ENCODE results near the gene TBC1D9. TPM values are rescaled to one million over a fixed set of nuclear protein-coding genes. Genes with fewer than 3 reads are reported as not detected.

The TBC1D9 gene
- 15.7 TPM for total RNA-seq
- 10 to 100 TPM; 14.6 to 26.9 (median 18.6) TPM for polyA plus RNA-seq (ENCODE audit: insufficient read depth in 1 of 8, insufficient read length in 8 of 8, low replicate concordance in 1 of 8)
- long read RNA-seq, donor 1: 0 reads
- long read RNA-seq, donor 2, full-length matches to known transcripts: 1 of 1 reads
- long read RNA-seq, donor 2, partial matches to known transcripts: 0 of 1 reads
- long read RNA-seq, donor 2, other reads (novel, unspliced or antisense): 0 of 1 reads
- long read RNA-seq, donor 3: 0 reads
- long read RNA-seq, donor 4, full-length matches to known transcripts: 2 of 2 reads
- long read RNA-seq, donor 4, partial matches to known transcripts: 0 of 2 reads
- long read RNA-seq, donor 4, other reads (novel, unspliced or antisense): 0 of 2 reads
- long read RNA-seq, donor 5, partial matches to known transcripts: 8 of 8 reads
- long read RNA-seq, donor 5, other reads (novel, unspliced or antisense): 0 of 8 reads
- long read RNA-seq, donor 6, full-length matches to known transcripts: 2 of 2 reads
- long read RNA-seq, donor 6, partial matches to known transcripts: 0 of 2 reads
- long read RNA-seq, donor 6, other reads (novel, unspliced or antisense): 0 of 2 reads
- long read RNA-seq, donor 7, full-length matches to known transcripts: 2 of 2 reads
- long read RNA-seq, donor 7, partial matches to known transcripts: 0 of 2 reads
- long read RNA-seq, donor 7, other reads (novel, unspliced or antisense): 0 of 2 reads
- long read RNA-seq, donor 8, full-length matches to known transcripts: 1 of 1 reads
- long read RNA-seq, donor 8, partial matches to known transcripts: 0 of 1 reads
- long read RNA-seq, donor 8, other reads (novel, unspliced or antisense): 0 of 1 reads
- long read RNA-seq, donor 9: 0 reads
- long read RNA-seq, donor 10: 0 reads
- long read RNA-seq, donor 11: 0 reads

GRCh38 chr4:140756319-140757231 is at the start of gene TBC1D9:
Gene TBC1D9, minus strand, starts transcription at chr4:140756385. Its CDS starts 340 bp downstream, at chr4:140756045.
- under 1% methylated on average over 65 of the region's 73 CpGs for WGBS (ENCODE audit: insufficient coverage)
- Histone ChIP-seq H3K4me3 (ENCODE audit: low read length) (peak within 1 kb of the TSS; percentile 76), H3K27ac (ENCODE audit: low read length) (peak within 1 kb of the TSS; percentile 99), H3K4me1 (ENCODE audit: control insufficient read depth, insufficient read depth, low read length) (peaks cover 9% of the 10 kb centered on the region), H3K27me3 (ENCODE audit: control insufficient read depth, insufficient read depth, low read length) (no peaks in the 10 kb centered on the region), H3K36me3 (ENCODE audit: control insufficient read depth, insufficient read depth, low read length) (no peaks in the 10 kb centered on the region), H3K9me3 (replicated peaks; ENCODE audit: control insufficient read depth, low read depth, low read length) (no peaks in the 10 kb centered on the region)
- DNase-seq: peak; percentile 94

DNA sequence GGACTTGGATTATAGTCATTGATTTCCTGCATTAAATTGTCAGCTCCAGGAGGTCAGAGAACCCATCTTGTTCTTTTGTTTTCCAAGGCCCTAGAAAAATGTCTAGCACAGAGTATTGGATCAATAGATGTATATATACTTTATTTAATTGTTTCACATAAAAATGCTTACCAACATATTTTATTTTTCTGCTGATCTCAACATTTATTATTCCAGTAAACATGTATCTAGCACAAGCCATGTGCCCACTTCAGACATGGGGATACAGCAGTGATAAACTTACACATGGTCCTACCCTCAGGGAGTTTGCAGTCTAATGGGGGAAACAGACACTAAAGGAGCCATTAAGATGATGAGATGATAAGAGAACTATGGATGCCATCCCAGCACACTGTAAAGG is 49.1 kb upstream of the TBC1D9 start:
- Histone ChIP-seq H3K4me3 (ENCODE audit: low read length) (no peak overlapping the region), H3K36me3 (ENCODE audit: control insufficient read depth, insufficient read depth, low read length) (no peaks in the 10 kb centered on the region), H3K27ac (ENCODE audit: low read length) (no peak overlapping the region), H3K9me3 (replicated peaks; ENCODE audit: control insufficient read depth, low read depth, low read length) (no peaks in the 10 kb centered on the region), H3K27me3 (ENCODE audit: control insufficient read depth, insufficient read depth, low read length) (no peaks in the 10 kb centered on the region), H3K4me1 (ENCODE audit: control insufficient read depth, insufficient read depth, low read length) (peaks cover 4% of the 10 kb centered on the region)
- DNase-seq: no peak

GRCh38 chr4:140802591-140802990 is 46.4 kb upstream of the TBC1D9 start:
- Histone ChIP-seq H3K4me1 (ENCODE audit: control insufficient read depth, insufficient read depth, low read length) (peaks cover 3% of the 10 kb centered on the region), H3K4me3 (ENCODE audit: low read length) (no peak overlapping the region), H3K27ac (ENCODE audit: low read length) (no peak overlapping the region), H3K9me3 (replicated peaks; ENCODE audit: control insufficient read depth, low read depth, low read length) (no peaks in the 10 kb centered on the region), H3K36me3 (ENCODE audit: control insufficient read depth, insufficient read depth, low read length) (no peaks in the 10 kb centered on the region), H3K27me3 (ENCODE audit: control insufficient read depth, insufficient read depth, low read length) (no peaks in the 10 kb centered on the region)
- WGBS (ENCODE audit: insufficient coverage): no CpG with 5 or more reads among the region's 5 CpGs
- no peak for DNase-seq

DNA sequence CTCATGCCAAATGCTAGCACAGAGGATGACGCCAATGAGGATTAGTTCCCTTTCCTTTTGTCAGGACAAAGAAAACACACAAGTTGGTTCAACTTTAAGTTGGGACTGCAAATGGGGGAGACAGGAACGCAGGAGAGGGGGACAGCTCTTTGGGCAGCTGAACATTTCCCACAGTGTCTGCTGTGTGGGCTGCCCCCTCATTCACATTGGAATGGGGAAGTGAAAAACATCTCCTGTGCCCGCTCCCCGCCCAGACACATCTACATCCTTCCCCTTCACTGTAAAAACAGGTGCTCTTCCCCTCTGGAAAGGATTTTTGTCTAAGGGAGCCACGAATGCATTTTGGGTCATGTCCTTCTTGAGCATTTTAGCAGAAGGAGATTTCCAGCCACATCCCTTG is 44.5 kb upstream of the TBC1D9 start:
- H3K27me3 ChIP-seq (ENCODE audit: control insufficient read depth, insufficient read depth, low read length): no peaks in the 10 kb centered on the region
- no CpG with 5 or more reads among the region's 5 CpGs for WGBS (ENCODE audit: insufficient coverage)
- H3K4me3 ChIP-seq (ENCODE audit: low read length): no peak overlapping the region
- DNase-seq: peak; percentile 48
- no peaks in the 10 kb centered on the region for H3K4me1 ChIP-seq (ENCODE audit: control insufficient read depth, insufficient read depth, low read length)
- H3K27ac ChIP-seq (ENCODE audit: low read length): no peak overlapping the region
- no peaks in the 10 kb centered on the region for H3K36me3 ChIP-seq (ENCODE audit: control insufficient read depth, insufficient read depth, low read length)
- H3K9me3 ChIP-seq (replicated peaks; ENCODE audit: control insufficient read depth, low read depth, low read length): no peaks in the 10 kb centered on the region

DNA sequence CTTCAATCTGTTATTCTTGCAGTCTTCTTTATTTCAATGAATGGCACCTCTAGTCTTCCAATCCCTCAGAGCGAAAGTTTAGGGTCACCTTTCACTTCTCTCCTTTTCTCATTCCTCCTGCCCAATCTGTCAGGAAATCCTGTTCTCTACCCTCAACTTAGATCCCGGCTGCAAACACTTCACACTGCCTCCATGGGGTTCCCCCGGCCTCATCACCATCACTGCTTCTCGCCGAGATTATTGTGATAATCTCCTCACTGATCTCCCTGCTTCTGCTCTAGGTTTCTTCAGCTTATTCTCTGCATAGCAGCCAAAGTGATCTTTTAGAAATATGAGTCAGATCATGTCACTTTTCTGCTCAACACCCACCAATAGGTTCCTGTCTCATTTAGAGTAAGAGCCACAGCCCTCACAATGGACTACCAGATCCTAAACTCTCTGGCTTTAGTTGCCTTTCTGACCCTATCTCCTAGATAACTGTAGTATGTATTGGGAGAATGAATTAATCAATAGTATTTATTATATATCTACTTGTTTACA is 43.6 kb upstream of the TBC1D9 start:
- no peak for DNase-seq
- Histone ChIP-seq H3K4me3 (ENCODE audit: low read length) (no peak overlapping the region), H3K27ac (ENCODE audit: low read length) (no peak overlapping the region), H3K27me3 (ENCODE audit: control insufficient read depth, insufficient read depth, low read length) (no peaks in the 10 kb centered on the region), H3K36me3 (ENCODE audit: control insufficient read depth, insufficient read depth, low read length) (no peaks in the 10 kb centered on the region), H3K9me3 (replicated peaks; ENCODE audit: control insufficient read depth, low read depth, low read length) (no peaks in the 10 kb centered on the region), H3K4me1 (ENCODE audit: control insufficient read depth, insufficient read depth, low read length) (no peaks in the 10 kb centered on the region)
- 80% methylated on average over 5 of the region's 5 CpGs for WGBS (ENCODE audit: insufficient coverage)

- Histone ChIP-seq H3K4me3 (ENCODE audit: low read length) (no peak overlapping the region), H3K27ac (ENCODE audit: low read length) (no peak overlapping the region), H3K9me3 (replicated peaks; ENCODE audit: control insufficient read depth, low read depth, low read length) (peaks cover 5% of the 10 kb centered on the region), H3K36me3 (ENCODE audit: control insufficient read depth, insufficient read depth, low read length) (no peaks in the 10 kb centered on the region), H3K27me3 (ENCODE audit: control insufficient read depth, insufficient read depth, low read length) (no peaks in the 10 kb centered on the region), H3K4me1 (ENCODE audit: control insufficient read depth, insufficient read depth, low read length) (no peaks in the 10 kb centered on the region)
- 60% methylated on average over 1 of the region's 2 CpGs for WGBS (ENCODE audit: insufficient coverage)
- DNase-seq: no peak
Measured at GRCh38 chr4:140793291-140793690, 37.1 kb upstream of the TBC1D9 start.

- Histone ChIP-seq H3K4me1 (ENCODE audit: control insufficient read depth, insufficient read depth, low read length) (no peaks in the 10 kb centered on the region), H3K27me3 (ENCODE audit: control insufficient read depth, insufficient read depth, low read length) (no peaks in the 10 kb centered on the region), H3K4me3 (ENCODE audit: low read length) (no peak overlapping the region), H3K27ac (ENCODE audit: low read length) (peak overlapping the region; percentile 25), H3K36me3 (ENCODE audit: control insufficient read depth, insufficient read depth, low read length) (no peaks in the 10 kb centered on the region), H3K9me3 (replicated peaks; ENCODE audit: control insufficient read depth, low read depth, low read length) (peaks cover 7% of the 10 kb centered on the region)
- no CpG with 5 or more reads among the region's 3 CpGs for WGBS (ENCODE audit: insufficient coverage)
- DNase-seq: peak; percentile 80
Measured at GRCh38 chr4:140790765-140791164, 34.6 kb upstream of the TBC1D9 start.

GRCh38 chr4:140790171-140790570 is 34.0 kb upstream of the TBC1D9 start:
- Histone ChIP-seq H3K9me3 (replicated peaks; ENCODE audit: control insufficient read depth, low read depth, low read length) (peaks cover 7% of the 10 kb centered on the region), H3K27me3 (ENCODE audit: control insufficient read depth, insufficient read depth, low read length) (no peaks in the 10 kb centered on the region), H3K4me1 (ENCODE audit: control insufficient read depth, insufficient read depth, low read length) (no peaks in the 10 kb centered on the region), H3K27ac (ENCODE audit: low read length) (peak overlapping the region; percentile 25), H3K36me3 (ENCODE audit: control insufficient read depth, insufficient read depth, low read length) (no peaks in the 10 kb centered on the region), H3K4me3 (ENCODE audit: low read length) (no peak overlapping the region)
- 80% methylated on average over 1 of the region's 4 CpGs for WGBS (ENCODE audit: insufficient coverage)
- DNase-seq: no peak

- Histone ChIP-seq H3K4me1 (ENCODE audit: control insufficient read depth, insufficient read depth, low read length) (no peaks in the 10 kb centered on the region), H3K9me3 (replicated peaks; ENCODE audit: control insufficient read depth, low read depth, low read length) (peaks cover 7% of the 10 kb centered on the region), H3K27me3 (ENCODE audit: control insufficient read depth, insufficient read depth, low read length) (no peaks in the 10 kb centered on the region), H3K4me3 (ENCODE audit: low read length) (no peak overlapping the region), H3K27ac (ENCODE audit: low read length) (no peak overlapping the region), H3K36me3 (ENCODE audit: control insufficient read depth, insufficient read depth, low read length) (no peaks in the 10 kb centered on the region)
- DNase-seq: peak; percentile 27
- 72% methylated on average over 3 of the region's 5 CpGs for WGBS (ENCODE audit: insufficient coverage)
Measured at GRCh38 chr4:140789759-140790158, 33.6 kb upstream of the TBC1D9 start.
